ENCODE results near the gene RASSF5.

Gene RASSF5

DNA sequence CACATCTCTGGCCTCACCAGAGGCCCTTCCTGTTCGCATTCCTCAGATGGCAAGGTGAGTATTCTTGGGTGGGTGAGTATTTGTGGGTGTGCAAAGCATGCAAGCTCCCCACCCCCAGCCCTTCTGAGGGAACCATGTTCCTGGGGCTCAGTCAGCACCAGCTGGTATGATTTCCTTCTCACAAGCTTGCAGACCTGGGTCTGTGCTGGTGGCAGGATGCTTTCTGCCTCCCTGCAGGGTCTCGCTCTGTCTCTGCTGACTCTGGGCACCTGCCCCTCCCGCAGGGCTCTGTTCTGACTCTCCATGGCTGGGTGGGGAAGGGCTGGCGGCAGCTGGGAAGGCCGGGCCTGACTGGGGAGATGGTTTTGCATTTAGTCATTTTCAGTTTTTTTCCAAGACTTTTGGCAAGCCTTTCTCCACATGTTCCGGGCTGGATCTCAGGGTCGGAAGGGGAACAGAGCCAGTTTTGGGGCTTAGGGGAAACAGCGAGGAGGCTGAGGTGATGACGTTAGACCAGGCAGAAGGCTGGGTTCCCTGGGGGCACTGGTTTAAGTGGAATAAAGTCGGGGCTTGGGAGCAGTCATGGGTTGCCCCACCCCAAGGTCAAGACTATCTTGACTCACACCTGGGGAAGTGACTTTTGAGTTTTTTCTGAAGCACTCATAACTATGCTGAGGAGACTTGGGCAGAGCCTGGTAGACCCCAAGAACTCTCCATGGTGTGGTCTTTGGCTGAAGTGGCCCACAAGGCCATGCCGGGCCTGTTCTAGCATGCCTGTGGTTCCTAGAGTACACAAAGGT lies 6.2 kb downstream of the RASSF5 start:
- no peak for DNase-seq (ENCODE audit: extremely low read depth in 1 of 2, low read depth in 1 of 2)

GRCh38 chr1:206514813-206515387 lies 7.6 kb downstream of the RASSF5 start:
- no peak for DNase-seq (ENCODE audit: extremely low read depth in 1 of 2, low read depth in 1 of 2)

- DNase-seq (ENCODE audit: extremely low read depth in 1 of 2, low read depth in 1 of 2): no peak
Measured at GRCh38 chr1:206516728-206516990, 9.3 kb downstream of the RASSF5 start.

- DNase-seq (ENCODE audit: extremely low read depth in 1 of 2, low read depth in 1 of 2): no peak
Measured at GRCh38 chr1:206517784-206518183, 10.5 kb downstream of the RASSF5 start.

- DNase-seq (ENCODE audit: extremely low read depth in 1 of 2, low read depth in 1 of 2): no peak
Measured at GRCh38 chr1:206518206-206518605, 10.9 kb downstream of the RASSF5 start.

- no peak for DNase-seq (ENCODE audit: extremely low read depth in 1 of 2, low read depth in 1 of 2)
Measured at GRCh38 chr1:206518743-206519142, 11.4 kb downstream of the RASSF5 start.

GRCh38 chr1:206521127-206521526 lies 13.8 kb downstream of the RASSF5 start:
- no peak for DNase-seq (ENCODE audit: extremely low read depth in 1 of 2, low read depth in 1 of 2)

DNA sequence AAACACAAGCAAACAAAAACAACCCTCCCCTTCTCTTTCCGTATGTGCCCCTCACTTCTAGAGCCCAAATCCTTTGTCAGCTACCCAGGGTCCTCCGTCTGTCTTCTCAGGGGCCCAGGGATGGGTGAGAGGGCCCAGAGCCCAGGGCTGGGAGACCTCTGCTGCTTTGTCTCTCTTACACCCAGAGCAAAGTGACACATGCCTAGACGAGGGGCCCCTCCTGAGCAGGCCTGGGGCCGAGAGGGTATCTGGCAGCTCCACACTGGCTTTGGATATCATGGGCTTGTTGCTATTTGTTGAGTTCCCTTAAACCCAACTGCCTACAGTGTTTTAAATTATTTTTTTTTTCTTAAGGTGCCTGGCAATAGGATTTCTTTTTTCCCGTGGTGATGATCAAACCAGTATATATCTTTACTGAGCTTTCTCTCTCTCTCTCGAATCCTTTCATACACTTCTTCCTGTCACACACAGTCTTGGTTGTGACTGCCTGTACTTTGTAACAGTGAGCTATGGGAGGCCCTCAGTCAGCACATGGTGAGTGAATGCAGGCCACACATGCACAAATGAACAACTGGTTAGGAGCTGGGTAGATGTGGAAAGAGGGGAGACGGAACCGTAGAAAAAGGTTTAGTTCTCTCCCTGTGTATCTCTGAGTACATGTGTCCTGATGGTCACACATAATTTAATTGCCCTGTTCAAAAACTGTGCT lies 14.5 kb downstream of the RASSF5 start:
- no peak for DNase-seq (ENCODE audit: extremely low read depth in 1 of 2, low read depth in 1 of 2)

GRCh38 chr1:206524739-206525364 lies 17.5 kb downstream of the RASSF5 start:
- DNase-seq (ENCODE audit: extremely low read depth in 1 of 2, low read depth in 1 of 2): no peak

DNA sequence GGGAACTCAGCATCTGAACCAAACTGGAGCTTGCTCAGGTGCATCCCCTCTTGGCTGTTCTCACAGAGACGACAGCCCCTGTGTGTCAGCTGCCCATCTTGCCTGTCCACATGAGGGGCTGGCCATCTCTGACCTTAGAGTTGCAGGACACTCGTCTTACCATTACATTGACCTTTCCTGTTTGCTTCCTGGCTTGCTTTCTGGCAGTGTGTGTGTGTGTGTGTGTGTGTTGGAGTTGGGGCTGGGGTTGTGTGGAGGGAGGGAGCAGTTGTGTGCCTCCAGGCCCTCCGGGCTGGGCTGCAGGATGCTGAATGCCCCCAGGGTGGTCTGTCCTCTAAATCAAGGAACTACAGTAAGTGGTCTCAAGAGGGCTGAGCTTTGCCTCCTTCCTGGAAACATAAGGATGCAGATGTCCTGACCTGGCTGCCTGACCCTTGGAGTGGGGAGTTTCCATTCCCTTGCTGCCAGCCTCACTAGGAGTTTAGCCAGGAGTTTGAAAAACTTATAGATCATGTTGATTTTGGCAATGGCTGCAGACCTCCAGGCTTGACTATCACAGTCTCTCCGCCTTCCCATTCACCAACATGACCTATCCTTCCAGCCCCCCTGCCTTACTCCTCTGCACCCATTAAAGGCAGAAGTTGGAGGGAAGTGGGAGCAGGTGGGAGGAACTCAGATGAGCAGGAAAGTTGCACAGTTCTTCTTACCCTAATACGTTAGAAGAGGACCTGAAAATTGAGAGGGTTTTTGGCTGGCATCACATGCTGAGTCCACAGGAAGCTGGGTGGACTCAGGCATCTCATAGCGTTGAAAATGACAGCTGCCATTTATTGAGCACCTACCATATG lies 19.0 kb downstream of the RASSF5 start:
- DNase-seq (ENCODE audit: extremely low read depth in 1 of 2, low read depth in 1 of 2): no peak

DNA sequence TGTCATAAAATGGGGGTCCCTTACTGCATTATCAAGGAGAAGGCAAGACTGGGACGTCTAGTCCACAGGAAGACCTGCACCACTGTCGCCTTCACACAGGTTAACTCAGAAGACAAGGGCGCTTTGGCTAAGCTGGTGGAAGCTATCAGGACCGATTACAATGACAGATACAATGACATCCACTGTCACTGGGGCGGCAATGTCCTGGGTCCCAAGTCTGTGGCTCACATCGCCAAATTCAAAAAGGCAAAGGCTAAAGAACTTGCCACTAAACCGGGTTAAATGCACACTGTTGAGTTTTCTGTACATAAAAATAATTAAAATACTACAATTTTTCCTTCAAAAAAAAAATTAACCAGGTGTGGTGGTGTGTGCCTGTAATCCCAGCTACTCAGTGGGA lies 22.1 kb downstream of the RASSF5 start:
- no peak for DNase-seq (ENCODE audit: extremely low read depth in 1 of 2, low read depth in 1 of 2)

GRCh38 chr1:206532368-206532767 lies 25.0 kb downstream of the RASSF5 start:
- no peak for DNase-seq (ENCODE audit: extremely low read depth in 1 of 2, low read depth in 1 of 2)

GRCh38 chr1:206534552-206534951 lies 27.2 kb downstream of the RASSF5 start:
- DNase-seq (ENCODE audit: extremely low read depth in 1 of 2, low read depth in 1 of 2): no peak

DNA sequence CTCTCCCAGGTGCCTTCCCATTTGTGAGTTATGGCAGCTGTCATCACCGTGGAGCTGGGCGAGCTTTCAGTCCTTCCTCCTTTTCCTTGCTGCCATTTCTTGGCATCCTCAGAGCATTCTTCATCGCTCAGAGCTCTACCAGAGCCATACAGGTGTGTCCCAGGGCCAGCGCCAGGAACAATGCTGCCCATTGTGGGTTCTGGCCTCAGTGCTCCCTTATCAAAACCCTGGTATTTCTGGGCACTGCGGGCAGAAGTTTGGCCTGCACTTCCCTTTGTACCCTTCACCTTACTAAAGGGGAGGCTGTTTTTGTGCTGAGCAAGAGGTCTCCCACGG lies 28.5 kb downstream of the RASSF5 start:
- DNase-seq (ENCODE audit: extremely low read depth in 1 of 2, low read depth in 1 of 2): no peak

- no peak for DNase-seq (ENCODE audit: extremely low read depth in 1 of 2, low read depth in 1 of 2)
Measured at GRCh38 chr1:206537141-206537540, 29.8 kb downstream of the RASSF5 start.

DNA sequence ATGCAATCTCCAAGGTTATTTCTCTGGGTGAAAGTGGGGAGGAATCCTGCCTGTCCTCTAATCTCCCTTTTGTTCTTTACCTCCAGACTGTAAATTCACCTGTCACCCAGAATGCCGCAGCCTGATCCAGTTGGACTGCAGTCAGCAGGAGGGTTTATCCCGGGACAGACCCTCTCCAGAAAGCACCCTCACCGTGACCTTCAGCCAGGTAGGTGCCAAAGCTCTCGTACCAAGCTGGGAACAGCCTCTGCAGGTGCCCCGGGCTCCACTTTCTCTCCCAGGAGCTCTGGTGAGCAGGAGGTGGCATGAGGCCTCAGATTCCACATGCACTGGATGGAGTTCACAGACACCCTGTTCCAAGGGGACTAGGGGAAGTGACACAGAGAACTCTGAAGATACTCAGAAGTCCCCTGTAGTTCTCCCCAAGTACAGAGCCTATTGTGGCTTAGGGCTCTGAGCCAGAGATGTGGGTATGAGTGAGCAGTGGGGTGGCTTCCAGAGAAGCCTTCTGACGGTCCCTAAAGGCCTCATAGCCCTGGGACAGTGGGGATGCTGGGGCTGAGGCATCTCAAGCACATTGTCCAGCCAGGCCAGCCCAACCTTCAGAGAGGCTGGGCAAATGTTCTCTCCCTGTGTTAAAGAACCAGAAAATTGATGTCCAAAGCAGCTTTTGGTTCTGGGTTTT lies 30.9 kb downstream of the RASSF5 start:
- no peak for DNase-seq (ENCODE audit: extremely low read depth in 1 of 2, low read depth in 1 of 2)

- DNase-seq (ENCODE audit: extremely low read depth in 1 of 2, low read depth in 1 of 2): no peak
Measured at GRCh38 chr1:206538901-206539640, 31.7 kb downstream of the RASSF5 start.

GRCh38 chr1:206540044-206540780 lies 32.9 kb downstream of the RASSF5 start:
- DNase-seq (ENCODE audit: extremely low read depth in 1 of 2, low read depth in 1 of 2): no peak

GRCh38 chr1:206541236-206541833 lies 34.0 kb downstream of the RASSF5 start:
- no peak for DNase-seq (ENCODE audit: extremely low read depth in 1 of 2, low read depth in 1 of 2)

Measured in stimulated activated CD8-positive, alpha-beta memory T cell treated with anti-CD3 and anti-CD28 coated beads, Interleukin-7, amount 100 ng/mL, for 48 hours (primary cell).